Measurements from ENCODE around the gene CEP63. TPM values are rescaled to one million over a fixed set of nuclear protein-coding genes. Genes with fewer than 3 reads are reported as not detected.

Gene CEP63
- total and polyA plus RNA-seq, 2 of the 8 experiments (the other 6 are each of a cell fraction or from before 2014, with no cell fraction given), result 5.3 to 18.2 TPM

GRCh38 chr3:134542287-134542958, 56.6 kb downstream of the CEP63 start:
- Histone ChIP-seq H4K8ac (ENCODE audit: extremely low read depth, insufficient read depth, low read length) (no peak overlapping the region), H3K4me2 (ENCODE audit: insufficient read depth in 1 of 2, low read depth in 2 of 2, low read length in 2 of 2) (no peak overlapping the region), H4K91ac (replicated peaks; ENCODE audit: insufficient read length, low read length) (no peak overlapping the region), H3K27me3 (replicated peaks in 1 of 4; ENCODE audit: control insufficient read depth in 3 of 4, extremely low read depth in 1 of 4, insufficient read depth in 3 of 4, low read length in 3 of 4) (no peaks in the 10 kb centered on the region), H3K23ac (ENCODE audit: insufficient read length) (no peak overlapping the region), H2BK12ac (ENCODE audit: low read depth, low read length) (no peak overlapping the region), H3K4me3 (ENCODE audit: extremely low read depth in 1 of 4, insufficient read depth in 2 of 4, low read depth in 3 of 4, low read length in 4 of 4) (no peak overlapping the region), H2BK20ac (ENCODE audit: low read length) (no peak overlapping the region), H3K9ac (replicated peaks in 1 of 4; ENCODE audit: extremely low read depth in 1 of 4, low read depth in 3 of 4, low read length in 3 of 4) (no peak overlapping the region), H3K56ac (replicated peaks; ENCODE audit: insufficient read length, low read depth, low read length) (no peak overlapping the region), H2AFZ (ENCODE audit: low read length) (no peak overlapping the region), H3K4me1 (replicated peaks in 1 of 4; ENCODE audit: control insufficient read depth in 3 of 4, insufficient read depth in 4 of 4, low read length in 3 of 4) (no peaks in the 10 kb centered on the region), H3K27ac (ENCODE audit: low read depth, low read length) (no peak overlapping the region), H3K4ac (replicated peaks; ENCODE audit: insufficient read length, low read depth, low read length) (no peak overlapping the region), H3K36me3 (ENCODE audit: control insufficient read depth in 2 of 4, insufficient read depth in 4 of 4, low read length in 3 of 4) (peaks cover 0 to 5% (median under 1%) of the 10 kb centered on the region in 4 experiments; a peak in 2 of 8 replicates), H3K14ac (ENCODE audit: insufficient read length) (no peak overlapping the region), H4K5ac (ENCODE audit: insufficient read length, low read depth, low read length) (no peak overlapping the region), H2BK120ac (replicated peaks; ENCODE audit: low read depth, low read length) (no peak overlapping the region), H2BK5ac (ENCODE audit: low read depth, low read length) (no peak overlapping the region), H3K79me2 (ENCODE audit: control insufficient read depth in 1 of 2, insufficient read depth in 2 of 2, low read length in 2 of 2) (no peaks in the 10 kb centered on the region), H3K18ac (ENCODE audit: extremely low read depth, low read length) (no peak overlapping the region), H2AK5ac (ENCODE audit: low read depth, low read length) (no peak overlapping the region), H4K20me1 (replicated peaks in 1 of 2; ENCODE audit: control insufficient read depth in 1 of 2, insufficient read depth in 2 of 2, low read length in 2 of 2) (no peaks in the 10 kb centered on the region), H3K79me1 (ENCODE audit: low read depth, low read length) (no peaks in the 10 kb centered on the region), H2BK15ac (ENCODE audit: low read length) (no peak overlapping the region), H3K23me2 (ENCODE audit: low read depth, low read length) (no peaks in the 10 kb centered on the region), H3K9me3 (ENCODE audit: insufficient read depth in 2 of 2, low read depth in 1 of 2, low read length in 1 of 2) (no peaks in the 10 kb centered on the region)
- peak; percentile 32 for FAIRE-seq
- CTCF ChIA-PET (ENCODE audit: partially characterized antibody), result interaction anchor here (0.7 to 1.8 kb wide), 3 partner anchors 14 to 60 kb away, joined by 3 to 8 read pairs (median 3); no protein-coding TSS in a partner anchor
- POLR2A ChIA-PET (ENCODE audit: partially characterized antibody), result interaction anchor here (0.7 kb wide), 1 partner anchor 57 kb away, joined by 4 read pairs; the partner anchor contains the start of genes ANAPC13 and CEP63
- WGBS, 2 experiments (ENCODE audit: extremely low coverage in 1 of 2, insufficient coverage in 1 of 2, insufficient read length in 1 of 2, insufficient replicate concordance in 2 of 2, low coverage in 1 of 2, low lambda C conversion rate in 2 of 2, missing lambda C conversion rate in 1 of 2), result 59% methylated on average over 3 of the region's 3 CpGs; no CpG with 5 or more reads in 1 of the 2 experiments
- DNase-seq (ENCODE audit: low read depth in 1 of 2, low spot score in 2 of 2), result no peak
- TF ChIP-seq, protein P1, sequence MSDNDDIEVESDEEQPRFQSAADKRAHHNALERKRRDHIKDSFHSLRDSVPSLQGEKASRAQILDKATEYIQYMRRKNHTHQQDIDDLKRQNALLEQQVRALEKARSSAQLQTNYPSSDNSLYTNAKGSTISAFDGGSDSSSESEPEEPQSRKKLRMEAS (IDR thresholded peaks at IDR 0.05), result no peak
- no peak for TF ChIP-seq HDAC6 (IDR thresholded peaks at IDR 0.05; ENCODE audit: low read depth, low read length)
- no peak for TF ChIP-seq E2F6 (IDR thresholded peaks at IDR 0.05)
- TF ChIP-seq POLR2A (IDR thresholded peaks at IDR 0.05; ENCODE audit: control extremely low read depth in 1 of 2, low read depth in 2 of 2, low read length in 2 of 2), result no peak
- TF ChIP-seq SIN3A (conservative IDR thresholded peaks at IDR 0.05 in 1 of 2, IDR thresholded peaks at IDR 0.05 in 1 of 2; ENCODE audit: low read depth in 1 of 2, low read length in 2 of 2), result no peak
- no peak for TF ChIP-seq YY1 (IDR thresholded peaks at IDR 0.05; ENCODE audit: low read depth, low read length)
- TF ChIP-seq CTCF (IDR thresholded peaks at IDR 0.05; ENCODE audit: control extremely low read depth in 1 of 3, insufficient read depth in 1 of 3, low read depth in 1 of 3, low read length in 3 of 3), result no peak
- TF ChIP-seq POU5F1 (IDR thresholded peaks at IDR 0.05; ENCODE audit: low read depth, low read length), result no peak
- no peak for TF ChIP-seq CHD1 (IDR thresholded peaks at IDR 0.05; ENCODE audit: low read depth, low read length)

Data from H1 (cell line).